ENCODE measurements around the gene TAF6.

TAF6 gene

GRCh38 chr7:100148559-100149328 lies 29.6 kb upstream of the TAF6 start, which contains the start of gene LAMTOR4 (continued):
- TF ChIP-seq IKZF3 (tag by site-specific recombination; IDR thresholded peaks at IDR 0.05) (peak; percentile 86), ZNF76 (tag by site-specific recombination; IDR thresholded peaks at IDR 0.05; ENCODE audit: borderline replicate concordance, low read depth) (no peak), ZNF692 (tag by site-specific recombination; IDR thresholded peaks at IDR 0.05) (no peak), GLIS2 (tag by site-specific recombination; IDR thresholded peaks at IDR 0.05) (peak; percentile 99), BCL11B (tag by site-specific recombination; IDR thresholded peaks at IDR 0.05; ENCODE audit: low read depth) (0 out of 2 replicates have a peak, but pooled peaks have one; percentile 20), WT1 (tag by site-specific recombination; IDR thresholded peaks at IDR 0.05) (peak; percentile 76), ZNF140 (tag by site-specific recombination; IDR thresholded peaks at IDR 0.05) (no peak), ZNF521 (tag by site-specific recombination; IDR thresholded peaks at IDR 0.05) (no peak), ZNF394 (tag by site-specific recombination; IDR thresholded peaks at IDR 0.05; ENCODE audit: borderline replicate concordance) (peak; percentile 54; the same call in 1 of the 2 replicates), ZNF473 (tag by site-specific recombination; IDR thresholded peaks at IDR 0.05) (no peak), ZNF10 (tag by site-specific recombination; IDR thresholded peaks at IDR 0.05) (no peak; the same call in 1 of the 2 replicates), OSR2 (tag by site-specific recombination; IDR thresholded peaks at IDR 0.05) (peak; percentile 82), ZNF791 (tag by site-specific recombination; IDR thresholded peaks at IDR 0.05) (no peak), ZNF350 (tag by site-specific recombination; IDR thresholded peaks at IDR 0.05) (no peak), ZFP37 (tag by site-specific recombination; IDR thresholded peaks at IDR 0.05) (no peak), ZNF24 (tag by site-specific recombination; IDR thresholded peaks at IDR 0.05) (peak; percentile 54; the same call in 1 of the 2 replicates), ZNF843 (tag by site-specific recombination; IDR thresholded peaks at IDR 0.05) (peak; percentile 7; the same call in 1 of the 2 replicates), ZIC2 (tag by site-specific recombination; IDR thresholded peaks at IDR 0.05) (peak; percentile 82), ZNF785 (tag by site-specific recombination; IDR thresholded peaks at IDR 0.05) (no peak), PRDM10 (tag by site-specific recombination; IDR thresholded peaks at IDR 0.05) (no peak), GLI4 (tag by site-specific recombination; IDR thresholded peaks at IDR 0.05) (peak; percentile 63; the same call in 1 of the 2 replicates), SP2 (tag by site-specific recombination; IDR thresholded peaks at IDR 0.05) (peak; percentile 100)
- TF ChIP-seq, protein P1, sequence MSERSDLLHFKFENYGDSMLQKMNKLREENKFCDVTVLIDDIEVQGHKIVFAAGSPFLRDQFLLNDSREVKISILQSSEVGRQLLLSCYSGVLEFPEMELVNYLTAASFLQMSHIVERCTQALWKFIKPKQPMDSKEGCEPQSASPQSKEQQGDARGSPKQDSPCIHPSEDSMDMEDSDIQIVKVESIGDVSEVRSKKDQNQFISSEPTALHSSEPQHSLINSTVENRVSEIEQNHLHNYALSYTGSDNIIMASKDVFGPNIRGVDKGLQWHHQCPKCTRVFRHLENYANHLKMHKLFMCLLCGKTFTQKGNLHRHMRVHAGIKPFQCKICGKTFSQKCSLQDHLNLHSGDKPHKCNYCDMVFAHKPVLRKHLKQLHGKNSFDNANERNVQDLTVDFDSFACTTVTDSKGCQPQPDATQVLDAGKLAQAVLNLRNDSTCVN (tag by site-specific recombination; optimal IDR thresholded peaks at IDR 0.05): peak; percentile 42
- TF ChIP-seq, protein P2, sequence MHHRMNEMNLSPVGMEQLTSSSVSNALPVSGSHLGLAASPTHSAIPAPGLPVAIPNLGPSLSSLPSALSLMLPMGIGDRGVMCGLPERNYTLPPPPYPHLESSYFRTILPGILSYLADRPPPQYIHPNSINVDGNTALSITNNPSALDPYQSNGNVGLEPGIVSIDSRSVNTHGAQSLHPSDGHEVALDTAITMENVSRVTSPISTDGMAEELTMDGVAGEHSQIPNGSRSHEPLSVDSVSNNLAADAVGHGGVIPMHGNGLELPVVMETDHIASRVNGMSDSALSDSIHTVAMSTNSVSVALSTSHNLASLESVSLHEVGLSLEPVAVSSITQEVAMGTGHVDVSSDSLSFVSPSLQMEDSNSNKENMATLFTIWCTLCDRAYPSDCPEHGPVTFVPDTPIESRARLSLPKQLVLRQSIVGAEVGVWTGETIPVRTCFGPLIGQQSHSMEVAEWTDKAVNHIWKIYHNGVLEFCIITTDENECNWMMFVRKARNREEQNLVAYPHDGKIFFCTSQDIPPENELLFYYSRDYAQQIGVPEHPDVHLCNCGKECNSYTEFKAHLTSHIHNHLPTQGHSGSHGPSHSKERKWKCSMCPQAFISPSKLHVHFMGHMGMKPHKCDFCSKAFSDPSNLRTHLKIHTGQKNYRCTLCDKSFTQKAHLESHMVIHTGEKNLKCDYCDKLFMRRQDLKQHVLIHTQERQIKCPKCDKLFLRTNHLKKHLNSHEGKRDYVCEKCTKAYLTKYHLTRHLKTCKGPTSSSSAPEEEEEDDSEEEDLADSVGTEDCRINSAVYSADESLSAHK (tag by site-specific recombination; IDR thresholded peaks at IDR 0.05): 0 out of 2 replicates have a peak, but pooled peaks have one; percentile 10
- TF ChIP-seq, protein P3, sequence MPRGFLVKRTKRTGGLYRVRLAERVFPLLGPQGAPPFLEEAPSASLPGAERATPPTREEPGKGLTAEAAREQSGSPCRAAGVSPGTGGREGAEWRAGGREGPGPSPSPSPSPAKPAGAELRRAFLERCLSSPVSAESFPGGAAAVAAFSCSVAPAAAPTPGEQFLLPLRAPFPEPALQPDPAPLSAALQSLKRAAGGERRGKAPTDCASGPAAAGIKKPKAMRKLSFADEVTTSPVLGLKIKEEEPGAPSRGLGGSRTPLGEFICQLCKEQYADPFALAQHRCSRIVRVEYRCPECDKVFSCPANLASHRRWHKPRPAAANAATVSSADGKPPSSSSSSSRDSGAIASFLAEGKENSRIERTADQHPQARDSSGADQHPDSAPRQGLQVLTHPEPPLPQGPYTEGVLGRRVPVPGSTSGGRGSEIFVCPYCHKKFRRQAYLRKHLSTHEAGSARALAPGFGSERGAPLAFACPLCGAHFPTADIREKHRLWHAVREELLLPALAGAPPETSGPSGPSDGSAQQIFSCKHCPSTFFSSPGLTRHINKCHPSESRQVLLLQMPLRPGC (tag by site-specific recombination; IDR thresholded peaks at IDR 0.05): peak; percentile 61; the same call in 1 of the 2 replicates

Data from HEK293 (cell line).